Thyroid gland (tissue), 4 donors: ENCODE measurements around the gene ASB10.

ENCODE experiments used
- POLR2A ChIP-seq, 2 donors: fragments of 450-650 bp; IDR thresholded peaks; one replicate each; pipeline ENCODE4 v1.6.1; 2017; ENCODE audit warnings: antibody characterized with exemption in 2 of 2, mild to moderate bottlenecking in 2 of 2, moderate library complexity in 1 of 2
- TF ChIP-seq, protein P1 (sequence below), 6 experiments: fragments of 200-600 bp in 3 of 6; fragments of 450-650 bp in 3 of 6; sonication (generic) in 3 of 6; IDR thresholded peaks; one replicate each; pipeline ENCODE4 v1.5.1; 2016 to 2019; ENCODE audit warnings: antibody characterized with exemption in 6 of 6, mild to moderate bottlenecking in 2 of 6, inconsistent platforms in 1 of 6, moderate library complexity in 1 of 6

DNA sequence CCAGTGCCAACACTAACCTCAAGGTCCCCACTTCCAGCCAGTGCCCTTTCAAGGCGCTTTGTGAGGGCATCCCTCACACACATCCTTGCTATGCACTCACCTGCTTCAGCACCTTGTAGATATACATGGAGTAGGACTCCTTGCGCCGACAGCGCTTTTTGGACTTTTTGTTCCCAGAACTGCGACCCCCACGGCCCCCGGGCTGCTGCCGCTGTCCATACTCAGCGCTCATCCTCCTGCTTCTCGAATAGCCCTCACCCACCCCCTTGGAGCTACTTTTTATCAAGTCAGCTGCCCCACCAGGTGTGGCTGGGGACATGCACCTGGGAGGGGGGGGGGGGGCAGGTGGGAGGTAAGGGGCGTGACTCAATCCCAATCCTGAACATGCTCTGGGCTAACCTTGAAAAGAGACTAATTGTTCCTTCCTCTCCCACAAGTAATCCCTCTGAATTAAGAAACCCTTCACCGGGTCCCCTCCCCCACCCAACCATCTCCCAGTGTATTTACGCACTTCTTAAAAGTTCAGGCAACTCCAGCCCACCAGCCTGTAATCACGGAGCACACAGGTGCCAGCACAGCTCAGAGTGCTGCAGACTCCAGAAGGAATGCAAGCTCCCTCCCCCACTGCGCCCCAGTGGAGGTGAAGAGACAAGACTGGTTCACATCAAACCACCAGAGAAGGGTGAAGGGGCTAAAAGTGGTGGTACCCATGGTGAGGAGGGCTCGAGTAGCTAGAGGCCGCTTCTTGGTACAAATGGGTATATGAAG, 23.2 kb upstream of the ASB10 start, which contains the start of gene H2BK1:
- TF ChIP-seq POLR2A (IDR thresholded peaks at IDR 0.05), result no peak
- TF ChIP-seq, protein P1, sequence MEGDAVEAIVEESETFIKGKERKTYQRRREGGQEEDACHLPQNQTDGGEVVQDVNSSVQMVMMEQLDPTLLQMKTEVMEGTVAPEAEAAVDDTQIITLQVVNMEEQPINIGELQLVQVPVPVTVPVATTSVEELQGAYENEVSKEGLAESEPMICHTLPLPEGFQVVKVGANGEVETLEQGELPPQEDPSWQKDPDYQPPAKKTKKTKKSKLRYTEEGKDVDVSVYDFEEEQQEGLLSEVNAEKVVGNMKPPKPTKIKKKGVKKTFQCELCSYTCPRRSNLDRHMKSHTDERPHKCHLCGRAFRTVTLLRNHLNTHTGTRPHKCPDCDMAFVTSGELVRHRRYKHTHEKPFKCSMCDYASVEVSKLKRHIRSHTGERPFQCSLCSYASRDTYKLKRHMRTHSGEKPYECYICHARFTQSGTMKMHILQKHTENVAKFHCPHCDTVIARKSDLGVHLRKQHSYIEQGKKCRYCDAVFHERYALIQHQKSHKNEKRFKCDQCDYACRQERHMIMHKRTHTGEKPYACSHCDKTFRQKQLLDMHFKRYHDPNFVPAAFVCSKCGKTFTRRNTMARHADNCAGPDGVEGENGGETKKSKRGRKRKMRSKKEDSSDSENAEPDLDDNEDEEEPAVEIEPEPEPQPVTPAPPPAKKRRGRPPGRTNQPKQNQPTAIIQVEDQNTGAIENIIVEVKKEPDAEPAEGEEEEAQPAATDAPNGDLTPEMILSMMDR (IDR thresholded peaks at IDR 0.05), result no peak
